Endothelial cell of umbilical vein (primary cell): ENCODE results near the gene CEP164. TPM values are rescaled to one million over a fixed set of nuclear protein-coding genes. Genes with fewer than 3 reads are reported as not detected.

ENCODE experiments used
- BruUV-seq: library from RNA; stranded (reverse); fragments of 400-500 nt; replicated peaks from 2 replicates; lab custom pipeline; 2021; lab: Mats Ljungman, UMichigan
- CTCF ChIA-PET: fragments of 300-600, 350-600 bp; sonication (Branson Sonifier 250); formaldehyde crosslinking; loops from one replicate; lab custom pipeline; 2021; ENCODE audit warnings: antibody characterized with exemption, inconsistent platforms; lab: Charles Lee
- POLR2A ChIA-PET: fragments of 300-600, 350-600 bp; sonication (Branson Sonifier 250); formaldehyde crosslinking; loops from one replicate; lab custom pipeline; 2021; ENCODE audit warnings: antibody characterized with exemption, inconsistent platforms; lab: Charles Lee
- DNase-seq: peaks from one replicate; pipeline ENCODE4 v3.0.0-alpha.2; 2011; ENCODE audit warnings: low read depth, low spot score
- FAIRE-seq: peaks from 2 replicates; lab custom pipeline; 2011; peaks lifted over from hg19 to GRCh38; lab: Jason Lieb, UNC
- H2AFZ ChIP-seq: 2 replicates; pipeline ENCODE4 v1.6.0; 2012; ENCODE audit warnings: low read depth, low read length, control low read depth, inconsistent platforms
- H3K27ac ChIP-seq: 2 replicates; pipeline ENCODE4 v1.5.1; 2011; ENCODE audit warnings: low read depth, mild to moderate bottlenecking, control low read depth, low read length, moderate library complexity; ENCODE audit not compliant: insufficient read depth
- H3K27me3 ChIP-seq, 2 experiments: 2 replicates each; pipeline versions ENCODE4 v1.6.0 to v1.6.1; 2011; ENCODE audit warnings: low read length in 2 of 2, mixed read lengths in 1 of 2; ENCODE audit not compliant: control insufficient read depth in 2 of 2, insufficient read depth in 2 of 2
- H3K36me3 ChIP-seq, 2 experiments: 2 replicates in 1 of 2; 3 replicates in 1 of 2; pipeline ENCODE4 v1.5.1; 2011; ENCODE audit warnings: low read length in 2 of 2, mild to moderate bottlenecking in 1 of 2, moderate library complexity in 1 of 2; ENCODE audit not compliant: control insufficient read depth in 2 of 2, insufficient read depth in 2 of 2; ENCODE audit errors: extremely low read depth in 1 of 2
- H3K4me1 ChIP-seq: 3 replicates; pipeline ENCODE4 v1.5.1; 2011; ENCODE audit warnings: mild to moderate bottlenecking, low read length; ENCODE audit not compliant: control insufficient read depth, insufficient read depth; ENCODE audit errors: extremely low read depth
- H3K4me2 ChIP-seq: 2 replicates; pipeline ENCODE4 v1.6.1; 2011; ENCODE audit warnings: low read length, control low read depth, mixed read lengths; ENCODE audit not compliant: insufficient read depth
- H3K4me3 ChIP-seq, 3 experiments: fragments of 200-600 bp in 1 of 3; sonication (generic), shearing (Covaris generic) in 1 of 3; replicated peaks in 1 of 3; 2 replicates each; pipeline ENCODE4 v1.5.1; 2011 to 2016; ENCODE audit warnings: control low read depth in 3 of 3, low read length in 3 of 3, mild to moderate bottlenecking in 2 of 3, inconsistent platforms in 1 of 3, low read depth in 1 of 3, moderate library complexity in 1 of 3; ENCODE audit not compliant: insufficient read depth in 1 of 3
- H3K79me2 ChIP-seq: 2 replicates; pipeline ENCODE4 v1.6.0; 2012; ENCODE audit warnings: low read length, inconsistent platforms; ENCODE audit not compliant: control insufficient read depth, insufficient read depth
- H3K9ac ChIP-seq: replicated peaks from 2 replicates; pipeline ENCODE3; 2011; ENCODE audit warnings: low read length, control low read depth; ENCODE audit not compliant: insufficient read depth; ENCODE audit errors: extremely low read depth
- H3K9me1 ChIP-seq: replicated peaks from 3 replicates; pipeline ENCODE4 v1.6.0; 2011; ENCODE audit warnings: mild to moderate bottlenecking, low read length; ENCODE audit not compliant: control insufficient read depth, insufficient read depth; ENCODE audit errors: extremely low read depth
- H3K9me3 ChIP-seq: replicated peaks from 2 replicates; pipeline ENCODE4 v1.5.1; 2012; ENCODE audit warnings: low read length, inconsistent platforms; ENCODE audit not compliant: control insufficient read depth, insufficient read depth
- H4K20me1 ChIP-seq: replicated peaks from 2 replicates; pipeline ENCODE3; 2011; ENCODE audit warnings: mild to moderate bottlenecking, low read length; ENCODE audit not compliant: control insufficient read depth, insufficient read depth; ENCODE audit errors: extremely low read depth
- EZH2 ChIP-seq: IDR thresholded peaks from 2 replicates; pipeline ENCODE4 v1.6.1; 2012; ENCODE audit warnings: borderline replicate concordance, low read depth, mild to moderate bottlenecking, moderate library complexity, low read length, inconsistent platforms; ENCODE audit not compliant: severe bottlenecking
- FOS ChIP-seq: IDR thresholded peaks from 2 replicates; pipeline ENCODE4 v1.6.1; 2011; ENCODE audit warnings: mild to moderate bottlenecking, low read length, moderate library complexity, borderline replicate concordance; ENCODE audit not compliant: insufficient read depth
- GATA2 ChIP-seq: IDR thresholded peaks from 2 replicates; pipeline ENCODE4 v1.7.0; 2011; ENCODE audit warnings: low read depth, mild to moderate bottlenecking, moderate library complexity, mixed read lengths, low read length; ENCODE audit not compliant: insufficient read length, insufficient read depth
- JUN ChIP-seq: IDR thresholded peaks from 2 replicates; pipeline ENCODE4 v1.6.1; 2011; ENCODE audit warnings: borderline replicate concordance, low read depth; ENCODE audit not compliant: insufficient read length, insufficient read depth
- MYC ChIP-seq: IDR thresholded peaks from one replicate; pipeline ENCODE4 v1.6.1; 2011; ENCODE audit warnings: mild to moderate bottlenecking, low read depth, low read length
- POLR2A ChIP-seq: IDR thresholded peaks from 2 replicates; pipeline ENCODE4 v1.6.1; 2012; ENCODE audit warnings: low read depth, mild to moderate bottlenecking, control low read depth, low read length
- POLR2AphosphoS5 ChIP-seq: IDR thresholded peaks from 2 replicates; pipeline ENCODE4 v1.6.1; 2012; ENCODE audit warnings: low read depth, mild to moderate bottlenecking, control low read depth, low read length, moderate library complexity; ENCODE audit not compliant: insufficient read depth
- dilution Hi-C: fragments of 300-500 bp; cut with MboI; formaldehyde crosslinking; loops from one replicate; pipeline ENCODE4 v1.15.0; 2019; ENCODE audit warnings: low sequenced_read_pairs; ENCODE audit not compliant: extremely low pct_ligation_motif_present
- intact Hi-C: fragments of 100-400 bp; cut with micrococcal nuclease; formaldehyde crosslinking; loops from one replicate; pipeline ENCODE4 v1.10.0; 2022
- polyA plus RNA-seq, 4 experiments: library from polyadenylated mRNA; depleted of rRNA in 3 of 4; stranded (reverse) in 3 of 4; unstranded in 1 of 4; fragments of >200 nt; gene quantifications; 2 replicates each; pipeline versions ENCODE4 v1.2.1 to v1.2.3, GENCODE V29; 2011 to 2012; ENCODE audit warnings: missing spikeins in 1 of 4
- total RNA-seq: library from RNA; stranded (reverse); gene quantifications from 2 replicates; pipeline ENCODE4 v1.2.3, GENCODE V29; 2021
- TF ChIP-seq, protein P1 (sequence below): IDR thresholded peaks from 2 replicates; pipeline ENCODE4 v1.6.1; 2011; ENCODE audit not compliant: insufficient read depth, insufficient read length
- TF ChIP-seq, protein P2 (sequence below), 2 donors: IDR thresholded peaks; 1 replicate in 1 of 2; 2 replicates in 1 of 2; pipeline ENCODE4 v1.5.1; 2011; ENCODE audit warnings: low read length in 2 of 2, mild to moderate bottlenecking in 2 of 2, moderate library complexity in 2 of 2, control low read depth in 1 of 2, inconsistent platforms in 1 of 2, low read depth in 1 of 2; ENCODE audit not compliant: insufficient read depth in 1 of 2; ENCODE audit errors: extremely low read depth in 1 of 2

The CEP164 gene
- total and polyA plus RNA-seq, 2 donors (not counting 3 experiments of a cell fraction or from before 2014, with no cell fraction given): 22.7 to 48.4 TPM

DNA sequence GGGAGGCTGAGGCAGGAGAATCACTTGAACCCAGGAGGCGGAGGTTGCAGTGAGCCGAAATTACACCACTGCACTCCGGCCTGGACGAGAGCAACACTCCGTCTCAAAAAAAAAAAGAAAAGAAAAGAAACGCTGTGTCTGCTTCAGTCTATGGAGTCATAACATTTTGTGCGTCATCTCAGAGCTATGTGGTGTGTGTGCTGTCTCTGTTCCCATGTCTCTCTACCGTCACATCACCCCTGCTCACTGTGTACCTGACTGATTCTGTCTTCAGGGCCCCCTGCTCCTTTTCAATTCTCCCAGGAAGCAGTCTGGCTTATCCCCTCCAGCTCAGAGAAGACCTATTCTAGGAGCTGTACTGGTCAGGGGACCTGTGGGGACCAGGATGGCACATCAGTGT is 29.5 kb upstream of the CEP164 start:
- FAIRE-seq (no peak), DNase-seq (no peak)
- dilution Hi-C loops (no loop called here), intact Hi-C loops (no loop called here)
- TF ChIP-seq, protein P1, sequence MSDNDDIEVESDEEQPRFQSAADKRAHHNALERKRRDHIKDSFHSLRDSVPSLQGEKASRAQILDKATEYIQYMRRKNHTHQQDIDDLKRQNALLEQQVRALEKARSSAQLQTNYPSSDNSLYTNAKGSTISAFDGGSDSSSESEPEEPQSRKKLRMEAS: no peak
- TF ChIP-seq JUN (no peak), MYC (no peak), EZH2 (no peak), FOS (no peak), POLR2A (no peak), POLR2AphosphoS5 (no peak)
- Histone ChIP-seq H3K4me1 (no peaks in the 10 kb centered on the region), H3K9me3 (no peaks in the 10 kb centered on the region), H3K27me3 (no peaks in the 10 kb centered on the region), H3K27ac (no peak overlapping the region), H3K4me2 (no peak overlapping the region), H3K36me3 (peaks cover 0 to 5% of the 10 kb centered on the region in 2 experiments), H3K4me3 (no peak overlapping the region), H3K9me1 (no peaks in the 10 kb centered on the region), H4K20me1 (no peaks in the 10 kb centered on the region), H3K9ac (no peak overlapping the region), H3K79me2 (no peaks in the 10 kb centered on the region), H2AFZ (no peak overlapping the region)
- POLR2A ChIA-PET: no interaction called here
- CTCF ChIA-PET: no interaction called here
- no TSS peak for BruUV-seq

DNA sequence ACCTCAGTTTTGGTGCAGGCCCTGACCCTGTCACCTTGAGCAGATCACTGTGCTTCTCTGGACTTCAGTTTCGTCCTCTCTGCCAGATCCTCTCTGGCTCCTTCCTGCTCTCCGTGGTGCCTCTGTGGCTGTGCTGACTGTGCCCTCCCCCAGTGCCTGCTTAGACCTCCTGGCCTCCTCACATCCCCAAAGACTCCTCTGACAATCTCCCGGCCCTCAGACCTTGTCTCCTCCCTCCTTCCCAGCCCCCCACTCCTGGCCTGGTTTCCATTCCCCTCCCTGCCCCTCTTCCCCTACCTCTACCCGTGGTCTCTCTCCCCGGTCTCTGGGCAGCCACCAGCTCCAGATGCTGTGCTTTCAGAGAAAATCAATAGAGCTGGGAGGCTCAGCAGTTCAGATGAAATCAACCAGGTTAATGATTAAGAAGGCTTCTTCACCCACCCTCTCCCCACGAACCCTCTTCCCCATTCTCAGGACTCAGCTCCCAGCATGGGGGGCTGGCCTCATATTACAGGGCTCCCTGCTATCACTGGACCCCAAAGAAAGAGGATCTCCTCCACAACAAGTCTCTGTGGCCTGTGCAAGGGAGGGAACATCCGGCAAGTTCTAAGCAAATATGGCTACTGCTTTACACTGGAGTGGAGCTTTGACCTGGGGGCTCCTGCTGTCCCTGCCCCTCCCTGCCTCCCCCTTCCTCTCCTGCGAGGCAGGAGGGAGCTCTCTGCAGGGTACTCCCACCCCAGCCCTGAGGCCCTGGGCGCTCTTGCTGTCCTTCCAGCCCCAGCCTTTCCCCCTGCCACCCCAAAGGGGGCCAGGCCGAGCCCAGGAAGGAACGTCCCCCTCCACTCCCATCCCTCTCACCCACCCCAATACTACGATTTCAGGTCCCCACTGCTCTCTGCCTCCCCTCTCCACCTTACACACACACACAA is 28.0 kb upstream of the CEP164 start:
- no peak overlapping the region for H3K4me3 ChIP-seq
- H3K79me2 ChIP-seq: no peaks in the 10 kb centered on the region
- CTCF ChIA-PET: no interaction called here
- FAIRE-seq: no peak
- H3K4me2 ChIP-seq: no peak overlapping the region
- TF ChIP-seq JUN: no peak
- no peak for TF ChIP-seq EZH2
- TF ChIP-seq POLR2AphosphoS5: no peak
- no peak for TF ChIP-seq MYC
- TF ChIP-seq, protein P2, sequence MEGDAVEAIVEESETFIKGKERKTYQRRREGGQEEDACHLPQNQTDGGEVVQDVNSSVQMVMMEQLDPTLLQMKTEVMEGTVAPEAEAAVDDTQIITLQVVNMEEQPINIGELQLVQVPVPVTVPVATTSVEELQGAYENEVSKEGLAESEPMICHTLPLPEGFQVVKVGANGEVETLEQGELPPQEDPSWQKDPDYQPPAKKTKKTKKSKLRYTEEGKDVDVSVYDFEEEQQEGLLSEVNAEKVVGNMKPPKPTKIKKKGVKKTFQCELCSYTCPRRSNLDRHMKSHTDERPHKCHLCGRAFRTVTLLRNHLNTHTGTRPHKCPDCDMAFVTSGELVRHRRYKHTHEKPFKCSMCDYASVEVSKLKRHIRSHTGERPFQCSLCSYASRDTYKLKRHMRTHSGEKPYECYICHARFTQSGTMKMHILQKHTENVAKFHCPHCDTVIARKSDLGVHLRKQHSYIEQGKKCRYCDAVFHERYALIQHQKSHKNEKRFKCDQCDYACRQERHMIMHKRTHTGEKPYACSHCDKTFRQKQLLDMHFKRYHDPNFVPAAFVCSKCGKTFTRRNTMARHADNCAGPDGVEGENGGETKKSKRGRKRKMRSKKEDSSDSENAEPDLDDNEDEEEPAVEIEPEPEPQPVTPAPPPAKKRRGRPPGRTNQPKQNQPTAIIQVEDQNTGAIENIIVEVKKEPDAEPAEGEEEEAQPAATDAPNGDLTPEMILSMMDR (IDR thresholded peaks at IDR 0.05; ENCODE audit: extremely low read depth in 1 of 2, insufficient read depth in 1 of 2, low read depth in 1 of 2, low read length in 2 of 2): no peak
- no peak for TF ChIP-seq POLR2A
- no peak for TF ChIP-seq FOS
- no peak for TF ChIP-seq GATA2
- TF ChIP-seq, protein P1: no peak
- no peaks in the 10 kb centered on the region for H3K27me3 ChIP-seq
- intact Hi-C loops: no loop called here
- H3K9me1 ChIP-seq: no peaks in the 10 kb centered on the region
- DNase-seq: no peak
- no peaks in the 10 kb centered on the region for H3K9me3 ChIP-seq
- H3K27ac ChIP-seq: no peak overlapping the region
- POLR2A ChIA-PET: no interaction called here
- H4K20me1 ChIP-seq: no peaks in the 10 kb centered on the region
- H3K9ac ChIP-seq: no peak overlapping the region
- no peaks in the 10 kb centered on the region for H3K4me1 ChIP-seq
- H2AFZ ChIP-seq: no peak overlapping the region
- dilution Hi-C loops: no loop called here
- no peaks in the 10 kb centered on the region for H3K36me3 ChIP-seq
- BruUV-seq: no TSS peak
